SU-DHL-6 (cell line): ENCODE measurements around the gene MYO9A.

ENCODE experiments used
- EZH2phosphoT487 ChIP-seq: fragments of 200-600 bp; sonication (generic), shearing (Covaris generic); conservative IDR thresholded peaks from 2 replicates; pipeline ENCODE4 v1.6.1; 2018; ENCODE audit warnings: mild to moderate bottlenecking, antibody characterized with exemption, low read length, moderate library complexity, mixed read lengths
- TF ChIP-seq, protein P1 (sequence below): fragments of 200-600 bp; sonication (generic); IDR thresholded peaks from one replicate; pipeline ENCODE4 v1.5.1; 2017; ENCODE audit warnings: antibody characterized with exemption, mild to moderate bottlenecking, low read length, moderate library complexity; ENCODE audit not compliant: insufficient read depth, poor library complexity, severe bottlenecking

DNA sequence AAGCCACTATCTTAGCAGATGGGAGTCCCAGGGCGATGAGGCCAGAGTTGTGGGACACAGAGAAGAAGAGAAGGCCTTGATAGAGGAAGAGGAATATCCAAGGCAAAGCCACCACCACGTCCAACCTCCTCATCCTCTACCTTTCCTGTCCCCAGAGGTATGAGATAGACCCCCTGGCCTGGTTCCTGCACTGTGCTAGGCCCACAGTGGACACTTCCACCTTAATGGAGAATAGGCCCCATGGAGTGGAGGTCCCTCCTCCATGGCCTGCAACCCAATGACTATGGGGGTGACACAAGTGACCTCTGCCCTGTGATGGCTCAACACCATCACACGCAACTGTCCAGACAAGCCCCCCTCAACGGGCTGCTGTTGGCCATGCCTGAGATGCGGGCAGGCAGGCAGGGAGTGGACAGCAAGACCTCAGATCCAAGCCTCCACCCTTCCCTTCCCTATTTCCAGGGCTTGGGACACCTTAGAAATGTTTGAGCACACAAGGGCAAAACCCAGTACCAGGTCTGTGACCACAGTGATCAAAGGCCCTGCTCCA, 42.8 kb upstream of the MYO9A start:
- TF ChIP-seq, protein P1, sequence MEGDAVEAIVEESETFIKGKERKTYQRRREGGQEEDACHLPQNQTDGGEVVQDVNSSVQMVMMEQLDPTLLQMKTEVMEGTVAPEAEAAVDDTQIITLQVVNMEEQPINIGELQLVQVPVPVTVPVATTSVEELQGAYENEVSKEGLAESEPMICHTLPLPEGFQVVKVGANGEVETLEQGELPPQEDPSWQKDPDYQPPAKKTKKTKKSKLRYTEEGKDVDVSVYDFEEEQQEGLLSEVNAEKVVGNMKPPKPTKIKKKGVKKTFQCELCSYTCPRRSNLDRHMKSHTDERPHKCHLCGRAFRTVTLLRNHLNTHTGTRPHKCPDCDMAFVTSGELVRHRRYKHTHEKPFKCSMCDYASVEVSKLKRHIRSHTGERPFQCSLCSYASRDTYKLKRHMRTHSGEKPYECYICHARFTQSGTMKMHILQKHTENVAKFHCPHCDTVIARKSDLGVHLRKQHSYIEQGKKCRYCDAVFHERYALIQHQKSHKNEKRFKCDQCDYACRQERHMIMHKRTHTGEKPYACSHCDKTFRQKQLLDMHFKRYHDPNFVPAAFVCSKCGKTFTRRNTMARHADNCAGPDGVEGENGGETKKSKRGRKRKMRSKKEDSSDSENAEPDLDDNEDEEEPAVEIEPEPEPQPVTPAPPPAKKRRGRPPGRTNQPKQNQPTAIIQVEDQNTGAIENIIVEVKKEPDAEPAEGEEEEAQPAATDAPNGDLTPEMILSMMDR: no peak
- TF ChIP-seq EZH2phosphoT487: no peak
